Trophoblast cell (in vitro differentiated cells and primary cell): ENCODE measurements around the gene AHDC1.

Experiments used
- DNase-seq, 2 donors: peaks; one replicate each; pipeline ENCODE4 v3.0.0-alpha.2; 2016
- H2AFZ ChIP-seq: 2 replicates; pipeline ENCODE4 v1.6.1; 2013; ENCODE audit warnings: low read length, moderate library complexity, mild to moderate bottlenecking; ENCODE audit not compliant: insufficient read depth, poor library complexity
- H2AK5ac ChIP-seq: 2 replicates; pipeline ENCODE4 v1.6.1; 2013; ENCODE audit warnings: mild to moderate bottlenecking, low read length
- H2BK120ac ChIP-seq: 2 replicates; pipeline ENCODE4 v1.6.1; 2013; ENCODE audit warnings: low read length, mild to moderate bottlenecking, moderate library complexity; ENCODE audit not compliant: insufficient read depth, poor library complexity
- H2BK12ac ChIP-seq: 2 replicates; pipeline ENCODE4 v1.6.1; 2013; ENCODE audit warnings: mild to moderate bottlenecking, low read length, moderate library complexity
- H2BK5ac ChIP-seq: 2 replicates; pipeline ENCODE4 v1.6.1; 2013; ENCODE audit warnings: low read length, low read depth, moderate library complexity, mild to moderate bottlenecking; ENCODE audit not compliant: poor library complexity
- H3K14ac ChIP-seq: 2 replicates; pipeline ENCODE4 v1.6.1; 2013; ENCODE audit warnings: mild to moderate bottlenecking, low read length
- H3K18ac ChIP-seq: 2 replicates; pipeline ENCODE4 v1.6.1; 2013; ENCODE audit warnings: mild to moderate bottlenecking, low read length
- H3K23ac ChIP-seq: 2 replicates; pipeline ENCODE4 v1.6.1; 2013; ENCODE audit warnings: low read length
- H3K27ac ChIP-seq: 2 replicates; pipeline ENCODE4 v1.5.1; 2013; ENCODE audit warnings: low read depth, mild to moderate bottlenecking, inconsistent platforms, low read length, moderate library complexity
- H3K27me3 ChIP-seq: 2 replicates; pipeline ENCODE4 v1.6.1; 2013; ENCODE audit warnings: inconsistent platforms, mild to moderate bottlenecking, low read length, moderate library complexity; ENCODE audit not compliant: insufficient read depth
- H3K36me3 ChIP-seq, 2 experiments: 1 replicate in 1 of 2; 2 replicates in 1 of 2; pipeline ENCODE4 v1.6.1; 2013; ENCODE audit warnings: low read length in 2 of 2, mild to moderate bottlenecking in 2 of 2, moderate library complexity in 1 of 2; ENCODE audit not compliant: insufficient read depth in 2 of 2, control insufficient read depth in 1 of 2
- H3K4ac ChIP-seq: 2 replicates; pipeline ENCODE4 v1.6.1; 2013; ENCODE audit warnings: low read depth, mild to moderate bottlenecking, low read length, moderate library complexity
- H3K4me1 ChIP-seq, 2 experiments: 1 replicate in 1 of 2; 2 replicates in 1 of 2; pipeline ENCODE4 v1.6.1; 2013; ENCODE audit warnings: low read length in 2 of 2, mild to moderate bottlenecking in 2 of 2, moderate library complexity in 1 of 2; ENCODE audit not compliant: insufficient read depth in 2 of 2, control insufficient read depth in 1 of 2
- H3K4me2 ChIP-seq: 2 replicates; pipeline ENCODE4 v1.6.1; 2013; ENCODE audit warnings: inconsistent platforms, mild to moderate bottlenecking, low read length, moderate library complexity
- H3K4me3 ChIP-seq: 2 replicates; pipeline ENCODE4 v1.5.1; 2013; ENCODE audit warnings: mild to moderate bottlenecking, low read depth, low read length, inconsistent platforms
- H3K79me1 ChIP-seq: one replicate; pipeline ENCODE4 v1.6.1; 2013; ENCODE audit warnings: low read length
- H3K79me2 ChIP-seq: 2 replicates; pipeline ENCODE4 v1.6.1; 2013; ENCODE audit warnings: low read length, mild to moderate bottlenecking; ENCODE audit not compliant: control insufficient read depth, insufficient read depth, poor library complexity
- H3K9ac ChIP-seq: 2 replicates; pipeline ENCODE4 v1.6.1; 2013; ENCODE audit warnings: mild to moderate bottlenecking, low read length
- H3K9me3 ChIP-seq: 2 replicates; pipeline ENCODE4 v1.6.1; 2013; ENCODE audit warnings: low read depth, mild to moderate bottlenecking, control low read depth, inconsistent platforms, low read length; ENCODE audit not compliant: insufficient read depth
- H4K12ac ChIP-seq: 2 replicates; pipeline ENCODE4 v1.6.1; 2013; ENCODE audit warnings: low read depth, mild to moderate bottlenecking, low read length, moderate library complexity
- H4K8ac ChIP-seq: 2 replicates; pipeline ENCODE4 v1.6.1; 2013; ENCODE audit warnings: low read depth, mild to moderate bottlenecking, low read length, moderate library complexity
- H4K91ac ChIP-seq: one replicate; pipeline ENCODE4 v1.6.1; 2013; ENCODE audit warnings: low read depth, mild to moderate bottlenecking, low read length, moderate library complexity
- WGBS: extraction: QIAGEN DNeasy Blood & Tissue Kit; methylation state at CpG from one replicate; pipeline ENCODE4 v1.1.7; 2013; ENCODE audit warnings: missing lambda C conversion rate; ENCODE audit not compliant: insufficient read length, insufficient coverage; ENCODE audit errors: extremely low coverage; 5-methylcytosine and 5-hydroxymethylcytosine counted together

Gene AHDC1

GRCh38 chr1:27638805-27639204 lies 34.9 kb upstream of the AHDC1 start:
- H3K27ac ChIP-seq = no peak overlapping the region
- no peak overlapping the region for H3K4me2 ChIP-seq
- H3K36me3 ChIP-seq = no peaks in the 10 kb centered on the region
- DNase-seq = no peak
- no peak overlapping the region for H2AK5ac ChIP-seq
- H3K27me3 ChIP-seq = peaks cover 19% of the 10 kb centered on the region
- no CpG with 5 or more reads among the region's 2 CpGs for WGBS
- H3K4me3 ChIP-seq = no peak overlapping the region
- H3K23ac ChIP-seq = no peak overlapping the region
- H2BK12ac ChIP-seq = no peak overlapping the region
- peaks cover 4% of the 10 kb centered on the region for H3K79me1 ChIP-seq
- no peak overlapping the region for H3K14ac ChIP-seq
- no peak overlapping the region for H3K9ac ChIP-seq
- H3K18ac ChIP-seq = no peak overlapping the region
- no peaks in the 10 kb centered on the region for H3K9me3 ChIP-seq
- no peak overlapping the region for H4K8ac ChIP-seq
- no peak overlapping the region for H4K91ac ChIP-seq
- H3K4me1 ChIP-seq = peaks cover 4 to 7% of the 10 kb centered on the region in 2 experiments
- no peak overlapping the region for H2BK5ac ChIP-seq
- no peaks in the 10 kb centered on the region for H3K79me2 ChIP-seq
- no peak overlapping the region for H3K4ac ChIP-seq
- H2BK120ac ChIP-seq = no peak overlapping the region
- H4K12ac ChIP-seq = no peak overlapping the region
- H2AFZ ChIP-seq = no peak overlapping the region

- Histone ChIP-seq H3K4me1 (peaks cover 4 to 7% of the 10 kb centered on the region in 2 experiments), H3K14ac (no peak overlapping the region), H3K79me1 (peaks cover 4% of the 10 kb centered on the region), H2AK5ac (no peak overlapping the region), H3K79me2 (no peaks in the 10 kb centered on the region), H2BK120ac (no peak overlapping the region), H3K27me3 (peaks cover 25% of the 10 kb centered on the region), H4K8ac (no peak overlapping the region), H4K12ac (no peak overlapping the region), H2AFZ (no peak overlapping the region), H3K18ac (no peak overlapping the region), H3K4me3 (no peak overlapping the region), H3K4ac (no peak overlapping the region), H2BK5ac (no peak overlapping the region), H3K9me3 (no peaks in the 10 kb centered on the region), H3K9ac (no peak overlapping the region), H3K27ac (no peak overlapping the region), H3K23ac (no peak overlapping the region), H4K91ac (no peak overlapping the region), H3K36me3 (no peaks in the 10 kb centered on the region), H3K4me2 (no peak overlapping the region), H2BK12ac (no peak overlapping the region)
- WGBS = no CpG with 5 or more reads among the region's 5 CpGs
- no peak for DNase-seq
These were observed 34.2 kb upstream of the AHDC1 start for GRCh38 chr1:27638047-27638734.

- Histone ChIP-seq H3K79me1 (peaks cover 4% of the 10 kb centered on the region), H3K4me3 (no peak overlapping the region), H2BK5ac (no peak overlapping the region), H2AFZ (no peak overlapping the region), H4K91ac (no peak overlapping the region), H3K79me2 (no peaks in the 10 kb centered on the region), H3K18ac (no peak overlapping the region), H3K27ac (no peak overlapping the region), H3K4ac (no peak overlapping the region), H3K4me2 (no peak overlapping the region), H2AK5ac (no peak overlapping the region), H3K27me3 (peaks cover 28% of the 10 kb centered on the region), H3K4me1 (peaks cover 4 to 7% of the 10 kb centered on the region in 2 experiments), H3K23ac (no peak overlapping the region), H4K12ac (no peak overlapping the region), H3K36me3 (no peaks in the 10 kb centered on the region), H4K8ac (no peak overlapping the region), H3K9ac (no peak overlapping the region), H3K14ac (no peak overlapping the region), H2BK12ac (no peak overlapping the region), H3K9me3 (no peaks in the 10 kb centered on the region), H2BK120ac (no peak overlapping the region)
- no CpG with 5 or more reads among the region's 11 CpGs for WGBS
- no peak for DNase-seq
These were observed 31.6 kb upstream of the AHDC1 start for GRCh38 chr1:27635396-27636142.

GRCh38 chr1:27634985-27635367 lies 31.0 kb upstream of the AHDC1 start, which contains the start of gene FGR:
Gene FGR (minus strand): TSS chr1:27635185. CDS start chr1:27623916, 11,269 bp downstream.
- Histone ChIP-seq H3K4me2 (peak within 1 kb of the TSS; percentile 65), H3K79me1 (peaks cover 4% of the 10 kb centered on the region), H3K23ac (peak within 1 kb of the TSS; percentile 21), H4K12ac (peak within 1 kb of the TSS; percentile 28), H3K27ac (no peak within 1 kb of the TSS), H2BK120ac (no peak within 1 kb of the TSS), H3K9me3 (no peaks in the 10 kb centered on the region), H4K91ac (no peak within 1 kb of the TSS), H3K4me1 (peaks cover 4 to 7% of the 10 kb centered on the region in 2 experiments), H3K4ac (no peak within 1 kb of the TSS), H2AFZ (peak within 1 kb of the TSS; percentile 24), H2AK5ac (no peak within 1 kb of the TSS), H3K14ac (peak within 1 kb of the TSS; percentile 10), H3K79me2 (no peaks in the 10 kb centered on the region), H3K27me3 (peaks cover 28% of the 10 kb centered on the region), H4K8ac (peak within 1 kb of the TSS; percentile 53), H3K18ac (no peak within 1 kb of the TSS), H3K36me3 (no peaks in the 10 kb centered on the region), H2BK5ac (no peak within 1 kb of the TSS), H3K4me3 (no peak within 1 kb of the TSS), H2BK12ac (no peak within 1 kb of the TSS), H3K9ac (no peak within 1 kb of the TSS)
- DNase-seq = no peak
- no CpG with 5 or more reads among the region's 28 CpGs for WGBS
